ENCODE data around the gene MCTP2. TPM values are rescaled to one million over a fixed set of nuclear protein-coding genes. Genes with fewer than 3 reads are reported as not detected.

The MCTP2 gene
- total RNA-seq, 1 experiment from 2014 or later: 0.19 TPM

DNA sequence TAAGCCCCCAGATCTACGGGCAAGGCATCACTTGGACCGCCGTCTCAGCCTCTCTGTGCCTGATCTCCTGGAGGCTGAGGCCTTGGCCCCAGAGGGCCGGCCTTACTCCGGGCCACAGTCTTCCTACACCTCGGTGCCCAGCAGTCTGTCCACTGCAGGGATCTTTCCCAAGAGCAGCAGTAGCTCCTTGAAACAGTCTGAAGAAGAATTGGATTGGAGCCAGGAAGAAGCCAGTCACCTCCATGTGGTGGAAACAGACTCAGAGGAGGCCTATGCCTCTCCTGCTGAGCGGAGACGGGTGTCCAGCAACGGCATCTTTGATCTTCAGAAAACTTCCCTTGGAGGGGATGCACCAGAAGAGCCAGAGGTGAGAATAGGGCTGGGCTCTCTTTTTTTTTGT is 67.0 kb downstream of the MCTP2 start:
- Histone ChIP-seq H3K27ac (ENCODE audit: low read depth, low read length, poor library complexity, severe bottlenecking) (no peak overlapping the region), H3K4me3 (ENCODE audit: low read depth, low read length, poor library complexity, severe bottlenecking) (no peak overlapping the region), H3K27me3 (replicated peaks; ENCODE audit: insufficient read depth, low read depth, low read length, poor library complexity) (no peaks in the 10 kb centered on the region), H3K36me3 (ENCODE audit: insufficient read depth, low read length, poor library complexity, severe bottlenecking) (no peaks in the 10 kb centered on the region), H3K4me1 (ENCODE audit: insufficient read depth, low read length, poor library complexity, severe bottlenecking) (no peaks in the 10 kb centered on the region), H3K9me3 (ENCODE audit: low read depth, low read length, poor library complexity, severe bottlenecking) (no peaks in the 10 kb centered on the region)
- DNase-seq (ENCODE audit: low spot score): no peak
- intact Hi-C loops (cut with micrococcal nuclease; ENCODE audit: unreplicated experiment): no loop called here
- no TSS peak for BruUV-seq (replicated peaks)
- POLR2A ChIA-PET (ENCODE audit: low non-redundant PET): no interaction called here
- CTCF ChIA-PET: no interaction called here
- TF ChIP-seq, protein P1, sequence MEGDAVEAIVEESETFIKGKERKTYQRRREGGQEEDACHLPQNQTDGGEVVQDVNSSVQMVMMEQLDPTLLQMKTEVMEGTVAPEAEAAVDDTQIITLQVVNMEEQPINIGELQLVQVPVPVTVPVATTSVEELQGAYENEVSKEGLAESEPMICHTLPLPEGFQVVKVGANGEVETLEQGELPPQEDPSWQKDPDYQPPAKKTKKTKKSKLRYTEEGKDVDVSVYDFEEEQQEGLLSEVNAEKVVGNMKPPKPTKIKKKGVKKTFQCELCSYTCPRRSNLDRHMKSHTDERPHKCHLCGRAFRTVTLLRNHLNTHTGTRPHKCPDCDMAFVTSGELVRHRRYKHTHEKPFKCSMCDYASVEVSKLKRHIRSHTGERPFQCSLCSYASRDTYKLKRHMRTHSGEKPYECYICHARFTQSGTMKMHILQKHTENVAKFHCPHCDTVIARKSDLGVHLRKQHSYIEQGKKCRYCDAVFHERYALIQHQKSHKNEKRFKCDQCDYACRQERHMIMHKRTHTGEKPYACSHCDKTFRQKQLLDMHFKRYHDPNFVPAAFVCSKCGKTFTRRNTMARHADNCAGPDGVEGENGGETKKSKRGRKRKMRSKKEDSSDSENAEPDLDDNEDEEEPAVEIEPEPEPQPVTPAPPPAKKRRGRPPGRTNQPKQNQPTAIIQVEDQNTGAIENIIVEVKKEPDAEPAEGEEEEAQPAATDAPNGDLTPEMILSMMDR (conservative IDR thresholded peaks at IDR 0.05; ENCODE audit: low read depth, low read length): no peak
- TF ChIP-seq EZH2 (IDR thresholded peaks at IDR 0.05; ENCODE audit: borderline replicate concordance, low read depth, low read length, poor library complexity, severe bottlenecking): no peak

DNA sequence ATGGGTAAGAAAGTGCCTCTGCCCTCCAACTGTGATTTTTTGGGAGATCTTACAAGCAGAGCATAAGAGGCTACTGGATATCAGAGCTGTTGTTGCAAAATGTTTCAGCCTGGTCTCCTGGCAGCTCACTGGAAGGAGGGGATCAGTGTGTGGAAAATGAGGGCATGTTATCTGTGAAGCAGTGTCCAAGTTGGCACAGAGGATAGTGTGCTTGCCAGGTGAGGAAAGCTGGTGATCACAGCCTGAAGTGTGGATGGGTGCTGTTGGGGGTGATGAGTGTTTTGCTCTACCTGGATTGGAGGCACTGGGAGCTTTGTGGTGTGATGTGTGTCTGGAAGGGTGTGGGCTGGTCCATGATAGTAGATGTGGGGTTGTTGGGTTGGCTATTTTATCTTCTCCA is 69.3 kb downstream of the MCTP2 start:
- H3K9me3 ChIP-seq (ENCODE audit: low read depth, low read length, poor library complexity, severe bottlenecking): no peaks in the 10 kb centered on the region
- H3K4me3 ChIP-seq (ENCODE audit: low read depth, low read length, poor library complexity, severe bottlenecking): no peak overlapping the region
- intact Hi-C loops (cut with micrococcal nuclease; ENCODE audit: unreplicated experiment): no loop called here
- BruUV-seq (replicated peaks): no TSS peak
- H3K27me3 ChIP-seq (replicated peaks; ENCODE audit: insufficient read depth, low read depth, low read length, poor library complexity): no peaks in the 10 kb centered on the region
- no peak for DNase-seq (ENCODE audit: low spot score)
- no peaks in the 10 kb centered on the region for H3K36me3 ChIP-seq (ENCODE audit: insufficient read depth, low read length, poor library complexity, severe bottlenecking)
- POLR2A ChIA-PET (ENCODE audit: low non-redundant PET): no interaction called here
- CTCF ChIA-PET: no interaction called here
- TF ChIP-seq, protein P1 (conservative IDR thresholded peaks at IDR 0.05; ENCODE audit: low read depth, low read length): no peak
- no peak for TF ChIP-seq EZH2 (IDR thresholded peaks at IDR 0.05; ENCODE audit: borderline replicate concordance, low read depth, low read length, poor library complexity, severe bottlenecking)
- H3K4me1 ChIP-seq (ENCODE audit: insufficient read depth, low read length, poor library complexity, severe bottlenecking): no peaks in the 10 kb centered on the region
- no peak overlapping the region for H3K27ac ChIP-seq (ENCODE audit: low read depth, low read length, poor library complexity, severe bottlenecking)

DNA sequence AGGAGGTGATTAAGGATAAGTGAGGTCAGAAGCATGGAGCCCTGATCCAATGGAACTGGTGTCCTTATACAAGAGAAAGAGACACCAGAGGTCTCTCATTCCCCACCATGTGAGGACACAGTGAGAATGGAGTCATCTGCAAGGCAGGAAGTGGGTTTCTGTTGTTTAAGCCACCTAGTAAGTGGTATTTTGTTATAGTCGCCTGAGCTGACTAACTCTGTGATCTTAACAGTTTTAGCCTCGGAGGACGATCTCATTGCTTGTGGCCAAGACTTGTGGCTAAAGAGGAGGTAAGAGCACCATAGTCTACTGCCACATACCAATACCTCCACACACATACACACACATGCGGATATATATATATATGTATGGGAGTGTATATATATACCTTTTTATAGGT is 73.8 kb downstream of the MCTP2 start:
- POLR2A ChIA-PET (ENCODE audit: low non-redundant PET): no interaction called here

More for the DNA sequence above, 73.8 kb downstream of the MCTP2 start:
- Histone ChIP-seq H3K27me3 (replicated peaks; ENCODE audit: insufficient read depth, low read depth, low read length, poor library complexity) (no peaks in the 10 kb centered on the region), H3K4me1 (ENCODE audit: insufficient read depth, low read length, poor library complexity, severe bottlenecking) (no peaks in the 10 kb centered on the region), H3K36me3 (ENCODE audit: insufficient read depth, low read length, poor library complexity, severe bottlenecking) (no peaks in the 10 kb centered on the region), H3K27ac (ENCODE audit: low read depth, low read length, poor library complexity, severe bottlenecking) (no peak overlapping the region), H3K9me3 (ENCODE audit: low read depth, low read length, poor library complexity, severe bottlenecking) (no peaks in the 10 kb centered on the region), H3K4me3 (ENCODE audit: low read depth, low read length, poor library complexity, severe bottlenecking) (no peak overlapping the region)
- no peak for DNase-seq (ENCODE audit: low spot score)
- TF ChIP-seq, protein P1 (conservative IDR thresholded peaks at IDR 0.05; ENCODE audit: low read depth, low read length): no peak
- no peak for TF ChIP-seq EZH2 (IDR thresholded peaks at IDR 0.05; ENCODE audit: borderline replicate concordance, low read depth, low read length, poor library complexity, severe bottlenecking)
- BruUV-seq (replicated peaks): no TSS peak
- intact Hi-C loops (cut with micrococcal nuclease; ENCODE audit: unreplicated experiment): no loop called here
- CTCF ChIA-PET: no interaction called here
